HL-60 (cell line): Measurements from ENCODE around the gene CEP44.

Experiments used
- DNase-seq, 2 experiments: peaks; one replicate each; pipeline ENCODE4 v3.0.0-alpha.2; 2010 to 2020; ENCODE audit warnings: low read depth in 1 of 2, low spot score in 1 of 2
- H3K27ac ChIP-seq: fragments of 250-450 bp; sonication (Bioruptor Pico); replicated peaks from 2 replicates; pipeline ENCODE4 v1.5.1; 2020; ENCODE audit warnings: mild to moderate bottlenecking, moderate library complexity
- H3K27me3 ChIP-seq: fragments of 250-450 bp; sonication (Bioruptor Pico); 2 replicates; pipeline ENCODE4 v1.5.1; 2021; ENCODE audit warnings: mild to moderate bottlenecking, moderate library complexity; ENCODE audit not compliant: insufficient read depth, poor library complexity, severe bottlenecking
- H3K4me3 ChIP-seq: replicated peaks from 2 replicates; pipeline ENCODE4 v1.5.1; 2011; ENCODE audit warnings: mild to moderate bottlenecking, control low read depth, low read length; ENCODE audit not compliant: insufficient read depth
- CTCF ChIP-seq: IDR thresholded peaks from one replicate; pipeline ENCODE4 v1.5.1; 2011; ENCODE audit warnings: low read length, control low read depth, inconsistent platforms; ENCODE audit not compliant: insufficient read depth
- GABPA ChIP-seq: IDR thresholded peaks from 2 replicates; pipeline ENCODE4 v1.6.1; 2012; ENCODE audit warnings: low read depth
- POLR2AphosphoS5 ChIP-seq: IDR thresholded peaks from 2 replicates; pipeline ENCODE4 v1.6.1; 2012; ENCODE audit warnings: low read depth
- REST ChIP-seq: IDR thresholded peaks from 2 replicates; pipeline ENCODE4 v1.6.1; 2012; ENCODE audit warnings: low read depth; ENCODE audit not compliant: insufficient replicate concordance
- SPI1 ChIP-seq: IDR thresholded peaks from 2 replicates; pipeline ENCODE4 v1.6.1; 2012; ENCODE audit warnings: low read depth, mild to moderate bottlenecking, borderline replicate concordance

The CEP44 gene

GRCh38 chr4:174381440-174381800, 97.7 kb downstream of the CEP44 start:
- Histone ChIP-seq H3K4me3 (no peak overlapping the region), H3K27ac (no peak overlapping the region), H3K27me3 (no peaks in the 10 kb centered on the region)
- TF ChIP-seq REST (no peak), POLR2AphosphoS5 (no peak), GABPA (no peak), CTCF (no peak), SPI1 (no peak)
- no peak for DNase-seq
